ENCODE results near the gene MS4A10. TPM values are rescaled to one million over a fixed set of nuclear protein-coding genes. Genes with fewer than 3 reads are reported as not detected.

MS4A10 gene
- total RNA-seq, 1 experiment from 2014 or later, result not detected

DNA sequence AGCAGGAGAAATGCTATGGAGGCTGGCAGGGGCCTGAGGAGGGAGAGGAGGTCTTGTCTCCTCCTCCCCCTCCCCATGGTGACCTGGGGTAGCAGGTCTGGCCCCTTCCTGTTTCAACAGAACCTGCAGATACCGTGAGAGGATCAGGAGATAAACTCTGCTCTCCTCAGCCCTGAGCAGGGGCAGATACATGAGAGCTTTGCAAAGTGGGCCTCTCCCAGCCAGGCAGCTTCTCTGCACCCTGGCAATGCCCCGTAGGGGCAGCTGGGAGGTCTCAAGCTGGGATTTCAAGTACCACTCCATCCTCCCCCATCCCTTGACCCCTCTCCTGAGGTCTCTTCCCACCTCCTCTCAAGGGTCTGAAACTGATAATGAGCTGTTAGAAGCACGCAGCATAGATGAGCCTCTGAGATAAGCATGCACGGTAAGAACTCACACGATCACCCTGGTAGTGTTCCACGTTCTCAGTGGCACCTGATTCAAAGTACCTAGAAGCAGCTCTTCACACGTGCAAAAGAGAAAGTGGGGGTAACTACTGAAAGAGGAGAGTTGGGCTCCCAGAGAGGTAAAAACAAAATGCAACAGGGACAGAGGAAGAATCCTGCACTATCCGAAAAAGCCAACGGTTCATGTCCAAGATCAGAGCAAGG, 51.9 kb downstream of the MS4A10 start:
- ATAC-seq (no peak), DNase-seq (ENCODE audit: low read depth, low spot score) (no peak)
- Histone ChIP-seq H3K79me2 (ENCODE audit: insufficient read depth, low read length) (peaks cover under 1% of the 10 kb centered on the region), H4K20me1 (ENCODE audit: insufficient read depth) (no peaks in the 10 kb centered on the region), H3K4me2 (ENCODE audit: low read length) (no peak overlapping the region), H3K9me3 (ENCODE audit: control insufficient read depth in 1 of 2, insufficient read depth in 1 of 2, low read depth in 1 of 2, low read length in 2 of 2) (no peaks in the 10 kb centered on the region), H2AFZ (ENCODE audit: low read depth, low read length, poor library complexity, severe bottlenecking) (no peak overlapping the region), H3K27me3 (ENCODE audit: insufficient read depth, low read length) (peaks cover 8% of the 10 kb centered on the region; the same call in 1 of the 2 replicates), H3K9ac (ENCODE audit: low read length) (no peak overlapping the region), H3K27ac (ENCODE audit: low read depth, low read length) (no peak overlapping the region), H3K4me3 (replicated peaks in 1 of 2; ENCODE audit: low read depth in 1 of 2, low read length in 2 of 2) (no peak overlapping the region), H3K36me3 (ENCODE audit: control insufficient read depth in 1 of 2, insufficient read depth in 2 of 2, low read length in 2 of 2) (no peaks in the 10 kb centered on the region), H3K9me2 (ENCODE audit: insufficient read depth) (no peaks in the 10 kb centered on the region), H3K4me1 (ENCODE audit: control insufficient read depth in 1 of 2, insufficient read depth in 2 of 2, low read length in 2 of 2) (peaks cover 2 to 7% of the 10 kb centered on the region in 2 experiments; a peak in 3 of 4 replicates)
- POLR2A ChIA-PET, result no interaction called here
- no TSS peak for BruUV-seq (replicated peaks)
- RAD21 ChIA-PET (ENCODE audit: low non-redundant PET in 1 of 2, low total read pairs in 2 of 2, uncharacterized antibody in 2 of 2, unreplicated experiment in 2 of 2), result no interaction called here
- intact Hi-C loops (cut with micrococcal nuclease), result no loop called here
- CTCF ChIA-PET, result interaction anchor here (1.2 kb wide), 1 partner anchor 51 kb away, joined by 6 read pairs; no protein-coding TSS in a partner anchor
- no peak for TF ChIP-seq YY1 (IDR thresholded peaks at IDR 0.05; ENCODE audit: extremely low read depth, insufficient replicate concordance, low read depth, low read length)
- no peak for TF ChIP-seq ELF1 (IDR thresholded peaks at IDR 0.05; ENCODE audit: borderline replicate concordance, low read depth)
- TF ChIP-seq RAD21 (IDR thresholded peaks at IDR 0.05; ENCODE audit: low read depth), result no peak
- TF ChIP-seq EZH2phosphoT487 (IDR thresholded peaks at IDR 0.05; ENCODE audit: borderline replicate concordance), result no peak
- TF ChIP-seq, protein P1, sequence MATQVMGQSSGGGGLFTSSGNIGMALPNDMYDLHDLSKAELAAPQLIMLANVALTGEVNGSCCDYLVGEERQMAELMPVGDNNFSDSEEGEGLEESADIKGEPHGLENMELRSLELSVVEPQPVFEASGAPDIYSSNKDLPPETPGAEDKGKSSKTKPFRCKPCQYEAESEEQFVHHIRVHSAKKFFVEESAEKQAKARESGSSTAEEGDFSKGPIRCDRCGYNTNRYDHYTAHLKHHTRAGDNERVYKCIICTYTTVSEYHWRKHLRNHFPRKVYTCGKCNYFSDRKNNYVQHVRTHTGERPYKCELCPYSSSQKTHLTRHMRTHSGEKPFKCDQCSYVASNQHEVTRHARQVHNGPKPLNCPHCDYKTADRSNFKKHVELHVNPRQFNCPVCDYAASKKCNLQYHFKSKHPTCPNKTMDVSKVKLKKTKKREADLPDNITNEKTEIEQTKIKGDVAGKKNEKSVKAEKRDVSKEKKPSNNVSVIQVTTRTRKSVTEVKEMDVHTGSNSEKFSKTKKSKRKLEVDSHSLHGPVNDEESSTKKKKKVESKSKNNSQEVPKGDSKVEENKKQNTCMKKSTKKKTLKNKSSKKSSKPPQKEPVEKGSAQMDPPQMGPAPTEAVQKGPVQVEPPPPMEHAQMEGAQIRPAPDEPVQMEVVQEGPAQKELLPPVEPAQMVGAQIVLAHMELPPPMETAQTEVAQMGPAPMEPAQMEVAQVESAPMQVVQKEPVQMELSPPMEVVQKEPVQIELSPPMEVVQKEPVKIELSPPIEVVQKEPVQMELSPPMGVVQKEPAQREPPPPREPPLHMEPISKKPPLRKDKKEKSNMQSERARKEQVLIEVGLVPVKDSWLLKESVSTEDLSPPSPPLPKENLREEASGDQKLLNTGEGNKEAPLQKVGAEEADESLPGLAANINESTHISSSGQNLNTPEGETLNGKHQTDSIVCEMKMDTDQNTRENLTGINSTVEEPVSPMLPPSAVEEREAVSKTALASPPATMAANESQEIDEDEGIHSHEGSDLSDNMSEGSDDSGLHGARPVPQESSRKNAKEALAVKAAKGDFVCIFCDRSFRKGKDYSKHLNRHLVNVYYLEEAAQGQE (IDR thresholded peaks at IDR 0.05; ENCODE audit: low read depth), result no peak
- TF ChIP-seq, protein P2, sequence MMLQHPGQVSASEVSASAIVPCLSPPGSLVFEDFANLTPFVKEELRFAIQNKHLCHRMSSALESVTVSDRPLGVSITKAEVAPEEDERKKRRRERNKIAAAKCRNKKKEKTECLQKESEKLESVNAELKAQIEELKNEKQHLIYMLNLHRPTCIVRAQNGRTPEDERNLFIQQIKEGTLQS (IDR thresholded peaks at IDR 0.05), result no peak
- no peak for TF ChIP-seq ZFX (IDR thresholded peaks at IDR 0.05)
- TF ChIP-seq TCF7L2 (IDR thresholded peaks at IDR 0.05; ENCODE audit: borderline replicate concordance, extremely low read depth, insufficient read depth, insufficient read length), result no peak
- TF ChIP-seq CBX3 (IDR thresholded peaks at IDR 0.05; ENCODE audit: low read depth), result no peak
- no peak for TF ChIP-seq EZH2 (IDR thresholded peaks at IDR 0.05)
- TF ChIP-seq EGR1 (IDR thresholded peaks at IDR 0.05; ENCODE audit: low read depth), result no peak
- TF ChIP-seq ZNF274 (IDR thresholded peaks at IDR 0.05; ENCODE audit: low read depth, low read length), result no peak
- TF ChIP-seq POLR2A (IDR thresholded peaks at IDR 0.05; ENCODE audit: borderline replicate concordance, extremely low read depth, insufficient read depth, insufficient read length), result no peak
- no peak for TF ChIP-seq JUND (IDR thresholded peaks at IDR 0.05)
- TF ChIP-seq CEBPB (IDR thresholded peaks at IDR 0.05; ENCODE audit: low read depth), result no peak
- TF ChIP-seq SIN3A (IDR thresholded peaks at IDR 0.05; ENCODE audit: low read depth), result no peak

All from HCT116 (cell line).